H1 (cell line): ENCODE data around the gene ATG9B. TPM values are rescaled to one million over a fixed set of nuclear protein-coding genes. Genes with fewer than 3 reads are reported as not detected.

Experiments used
- CTCF ChIA-PET: fragments of 300-600 bp; sonication (Branson Sonifier 250); formaldehyde crosslinking; loops from one replicate; lab custom pipeline; 2021; ENCODE audit not compliant: partially characterized antibody; lab: Charles Lee
- POLR2A ChIA-PET: fragments of 300-600 bp; sonication (Branson Sonifier 250); formaldehyde crosslinking; loops from one replicate; lab custom pipeline; 2021; ENCODE audit warnings: inconsistent platforms; ENCODE audit not compliant: partially characterized antibody; lab: Charles Lee
- DNase-seq, 2 experiments: peaks; one replicate each; pipeline versions ENCODE4 v3.0.0 to v3.0.0-alpha.2; 2010 to 2022; ENCODE audit warnings: low spot score in 2 of 2, low read depth in 1 of 2, mixed read lengths in 1 of 2
- FAIRE-seq: peaks from 2 replicates; lab custom pipeline; 2011; peaks lifted over from hg19 to GRCh38; lab: Jason Lieb, UNC
- H2AFZ ChIP-seq: 2 replicates; pipeline ENCODE4 v1.8.1; 2012; ENCODE audit warnings: low read length, inconsistent platforms
- H2AK5ac ChIP-seq: 2 replicates; pipeline ENCODE4 v1.6.1; 2013; ENCODE audit warnings: low read depth, low read length
- H2BK120ac ChIP-seq: replicated peaks from 2 replicates; pipeline ENCODE3; 2013; ENCODE audit warnings: low read depth, low read length, inconsistent platforms
- H2BK12ac ChIP-seq: 2 replicates; pipeline ENCODE4 v1.6.1; 2013; ENCODE audit warnings: low read depth, low read length
- H2BK15ac ChIP-seq: 2 replicates; pipeline ENCODE4 v1.6.1; 2013; ENCODE audit warnings: low read length
- H2BK20ac ChIP-seq: 2 replicates; pipeline ENCODE4 v1.6.1; 2013; ENCODE audit warnings: low read length
- H2BK5ac ChIP-seq: 2 replicates; pipeline ENCODE4 v1.6.1; 2013; ENCODE audit warnings: low read depth, low read length
- H3K14ac ChIP-seq: 2 replicates; pipeline ENCODE4 v1.6.1; 2013; ENCODE audit warnings: inconsistent platforms; ENCODE audit not compliant: insufficient read length
- H3K18ac ChIP-seq: 2 replicates; pipeline ENCODE4 v1.6.1; 2013; ENCODE audit warnings: low read length; ENCODE audit errors: extremely low read depth
- H3K23ac ChIP-seq: 2 replicates; pipeline ENCODE4 v1.6.1; 2013; ENCODE audit warnings: inconsistent platforms; ENCODE audit not compliant: insufficient read length
- H3K23me2 ChIP-seq: 2 replicates; pipeline ENCODE4 v1.6.1; 2013; ENCODE audit warnings: low read depth, low read length
- H3K27ac ChIP-seq: 2 replicates; pipeline ENCODE4 v1.6.1; 2011; ENCODE audit warnings: low read depth, low read length, inconsistent platforms
- H3K27me3 ChIP-seq, 4 experiments: replicated peaks in 1 of 4; 1 replicate in 1 of 4; 2 replicates in 3 of 4; pipeline versions ENCODE4 v1.6.1 to v1.8.1; 2011 to 2013; ENCODE audit warnings: low read length in 3 of 4, mild to moderate bottlenecking in 3 of 4, inconsistent platforms in 2 of 4, mixed read lengths in 2 of 4, moderate library complexity in 1 of 4; ENCODE audit not compliant: control insufficient read depth in 3 of 4, insufficient read depth in 3 of 4; ENCODE audit errors: extremely low read depth in 1 of 4
- H3K36me3 ChIP-seq, 4 experiments: 2 replicates each; pipeline versions ENCODE4 v1.6.1 to v1.8.1; 2011 to 2013; ENCODE audit warnings: mild to moderate bottlenecking in 4 of 4, low read length in 3 of 4, moderate library complexity in 2 of 4, control low read depth in 1 of 4, inconsistent platforms in 1 of 4; ENCODE audit not compliant: insufficient read depth in 4 of 4, control insufficient read depth in 2 of 4
- H3K4ac ChIP-seq: replicated peaks from 2 replicates; pipeline ENCODE3; 2013; ENCODE audit warnings: low read length, low read depth, mixed read lengths, inconsistent platforms; ENCODE audit not compliant: insufficient read length
- H3K4me1 ChIP-seq, 4 experiments: replicated peaks in 1 of 4; 1 replicate in 1 of 4; 2 replicates in 3 of 4; pipeline versions ENCODE4 v1.6.1 to v1.8.1; 2011 to 2013; ENCODE audit warnings: low read length in 3 of 4, inconsistent platforms in 2 of 4, mixed read lengths in 1 of 4; ENCODE audit not compliant: insufficient read depth in 4 of 4, control insufficient read depth in 3 of 4
- H3K4me2 ChIP-seq, 2 experiments: 2 replicates each; pipeline versions ENCODE4 v1.6.1 to v1.8.1; 2011 to 2013; ENCODE audit warnings: low read depth in 2 of 2, low read length in 2 of 2, control low read depth in 1 of 2, inconsistent platforms in 1 of 2, mild to moderate bottlenecking in 1 of 2; ENCODE audit not compliant: insufficient read depth in 1 of 2
- H3K4me3 ChIP-seq, 4 experiments: fragments of 200-600, 300-600 bp in 1 of 4; sonication (generic), shearing (Covaris generic), sonication (Bioruptor Twin) in 1 of 4; 2 replicates each; pipeline versions ENCODE4 v1.5.1 to v1.8.1; 2011 to 2016; ENCODE audit warnings: low read length in 4 of 4, low read depth in 3 of 4, control low read depth in 2 of 4, inconsistent platforms in 2 of 4, mild to moderate bottlenecking in 2 of 4, mixed read lengths in 1 of 4, moderate library complexity in 1 of 4; ENCODE audit not compliant: insufficient read depth in 2 of 4; ENCODE audit errors: extremely low read depth in 1 of 4
- H3K56ac ChIP-seq: replicated peaks from 2 replicates; pipeline ENCODE3; 2013; ENCODE audit warnings: low read depth, mild to moderate bottlenecking, mixed read lengths, low read length, inconsistent platforms; ENCODE audit not compliant: insufficient read length
- H3K79me1 ChIP-seq: 2 replicates; pipeline ENCODE4 v1.6.1; 2013; ENCODE audit warnings: low read depth, low read length, control low read depth
- H3K79me2 ChIP-seq, 2 experiments: 2 replicates each; pipeline versions ENCODE4 v1.6.1 to v1.8.1; 2012 to 2013; ENCODE audit warnings: low read length in 2 of 2, mild to moderate bottlenecking in 2 of 2, inconsistent platforms in 1 of 2; ENCODE audit not compliant: insufficient read depth in 2 of 2, control insufficient read depth in 1 of 2
- H3K9ac ChIP-seq, 4 experiments: replicated peaks in 1 of 4; 1 replicate in 1 of 4; 2 replicates in 3 of 4; pipeline versions ENCODE4 v1.6.1 to v1.8.1; 2011 to 2013; ENCODE audit warnings: low read depth in 3 of 4, low read length in 3 of 4, control low read depth in 2 of 4, mild to moderate bottlenecking in 2 of 4, moderate library complexity in 2 of 4, inconsistent platforms in 1 of 4; ENCODE audit errors: extremely low read depth in 1 of 4
- H3K9me3 ChIP-seq, 2 experiments: 2 replicates each; pipeline versions ENCODE4 v1.6.1 to v1.8.1; 2012 to 2013; ENCODE audit warnings: mild to moderate bottlenecking in 2 of 2, moderate library complexity in 2 of 2, control low read depth in 1 of 2, inconsistent platforms in 1 of 2, low read depth in 1 of 2, low read length in 1 of 2, mixed read lengths in 1 of 2; ENCODE audit not compliant: insufficient read depth in 2 of 2
- H4K20me1 ChIP-seq, 2 experiments: replicated peaks in 1 of 2; 2 replicates each; pipeline versions ENCODE3 to v1.8.1; 2011 to 2013; ENCODE audit warnings: inconsistent platforms in 2 of 2, low read length in 2 of 2, mild to moderate bottlenecking in 1 of 2; ENCODE audit not compliant: insufficient read depth in 2 of 2, control insufficient read depth in 1 of 2
- H4K5ac ChIP-seq: 2 replicates; pipeline ENCODE4 v1.6.1; 2013; ENCODE audit warnings: low read length, low read depth, mixed read lengths, inconsistent platforms; ENCODE audit not compliant: insufficient read length
- H4K8ac ChIP-seq: 2 replicates; pipeline ENCODE4 v1.8.0; 2013; ENCODE audit warnings: mild to moderate bottlenecking, moderate library complexity, low read length, inconsistent platforms; ENCODE audit not compliant: insufficient read depth; ENCODE audit errors: extremely low read depth
- H4K91ac ChIP-seq: replicated peaks from 2 replicates; pipeline ENCODE3; 2013; ENCODE audit warnings: low read length, mixed read lengths, inconsistent platforms; ENCODE audit not compliant: insufficient read length
- CTBP2 ChIP-seq: IDR thresholded peaks from 2 replicates; pipeline ENCODE4 v1.7.0; 2011; ENCODE audit warnings: borderline replicate concordance, mild to moderate bottlenecking, moderate library complexity, mixed read lengths, low read length; ENCODE audit not compliant: insufficient read depth, insufficient read length
- RAD21 ChIP-seq, 2 experiments: IDR thresholded peaks in 1 of 2; conservative IDR thresholded peaks in 1 of 2; 2 replicates each; pipeline ENCODE4 v1.6.1; 2011; ENCODE audit warnings: low read depth in 2 of 2, low read length in 2 of 2, improper control_type of control experiment in 1 of 2, inconsistent platforms in 1 of 2, mild to moderate bottlenecking in 1 of 2, moderate library complexity in 1 of 2
- TAF1 ChIP-seq: IDR thresholded peaks from 2 replicates; pipeline ENCODE4 v1.6.1; 2011; ENCODE audit warnings: mild to moderate bottlenecking, low read depth, low read length
- WGBS, 2 experiments: shearing (Covaris generic) in 1 of 2; methylation state at CpG; one replicate each; pipeline versions ENCODE4 v1.1.6 to v1.1.7; 2013 to 2015; ENCODE audit warnings: low lambda C conversion rate in 2 of 2, mixed read lengths in 2 of 2, inconsistent platforms in 1 of 2, low coverage in 1 of 2, missing lambda C conversion rate in 1 of 2; ENCODE audit not compliant: insufficient replicate concordance in 2 of 2, insufficient coverage in 1 of 2, insufficient read length in 1 of 2; ENCODE audit errors: extremely low coverage in 1 of 2, missing lambda C conversion rate in 1 of 2; 5-methylcytosine and 5-hydroxymethylcytosine counted together
- polyA plus RNA-seq, 7 experiments: library from polyadenylated mRNA; depleted of rRNA in 3 of 7; stranded (reverse) in 5 of 7; unstranded in 2 of 7; fragments of >200 nt in 5 of 7; fragments of 200-250 nt in 2 of 7; gene quantifications; 1 replicate in 5 of 7; 2 replicates in 1 of 7; 4 replicates in 1 of 7; pipeline versions ENCODE4 v1.2.1 to v1.2.3, GENCODE V29; 2011 to 2013; ENCODE audit warnings: missing spikeins in 2 of 7, mixed read lengths in 2 of 7
- total RNA-seq: library from RNA; stranded (reverse); fragmentation: NEBNext Ultra II Directional; extraction: Animal tissue kit (Norgen Biotek cat#: 25700); gene quantifications from 2 replicates; pipeline ENCODE4 v1.2.1, GENCODE V29; 2021
- TF ChIP-seq, protein P1 (sequence below): IDR thresholded peaks from 2 replicates; pipeline ENCODE4 v1.6.1; 2012; ENCODE audit warnings: inconsistent platforms
- TF ChIP-seq, protein P2 (sequence below): IDR thresholded peaks from 2 replicates; pipeline ENCODE4 v1.6.1; 2012; ENCODE audit warnings: low read length, inconsistent platforms
- TF ChIP-seq, protein P3 (sequence below): IDR thresholded peaks from 2 replicates; pipeline ENCODE4 v1.6.1; 2011; ENCODE audit warnings: low read depth, mild to moderate bottlenecking, low read length; ENCODE audit not compliant: insufficient read depth

ATG9B gene
- total and polyA plus RNA-seq, 2 of the 8 experiments (the other 6 are each of a cell fraction or from before 2014, with no cell fraction given) = 1.4 to 2.3 TPM

DNA sequence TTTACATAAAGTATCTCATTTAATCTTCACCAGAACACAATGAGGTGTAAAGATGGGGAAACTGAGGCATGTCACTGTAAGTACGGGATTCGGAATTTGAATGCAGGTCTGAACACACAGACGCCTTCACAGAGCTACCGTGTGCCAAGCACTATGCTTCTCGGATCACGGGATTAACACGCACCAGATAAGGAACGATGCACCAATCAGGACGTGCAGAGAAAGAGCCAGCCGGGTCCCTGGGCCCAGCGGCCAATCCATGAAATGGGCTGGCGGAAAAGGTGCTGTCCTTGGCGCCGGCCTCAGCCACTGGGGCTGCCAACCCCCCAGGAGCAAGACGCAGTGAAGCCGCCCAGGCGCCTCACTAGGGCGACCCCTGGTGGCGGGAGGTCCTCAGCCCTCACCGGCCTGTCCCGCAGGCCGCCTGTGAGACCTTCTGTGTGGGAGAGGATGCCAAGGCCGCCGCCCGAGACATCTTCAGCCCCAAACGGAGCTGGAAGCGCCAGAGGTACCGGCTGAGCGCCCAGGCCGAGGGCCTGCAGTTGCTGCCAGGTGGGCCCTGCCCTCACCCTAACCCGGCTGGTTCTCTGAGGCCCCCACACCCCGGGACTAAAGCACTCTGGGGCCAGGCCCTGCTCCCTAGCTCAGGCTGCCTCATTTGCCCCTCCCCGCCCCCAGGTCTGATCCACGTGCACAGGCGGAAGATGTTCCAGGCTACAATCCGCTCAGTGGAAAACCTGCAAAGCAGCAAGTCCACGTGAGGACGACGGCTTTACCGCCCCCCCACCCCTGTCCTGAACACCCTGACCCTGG, 15.6 kb downstream of the ATG9B start:
- H3K4me3 ChIP-seq = peak overlapping the region in 1 of 4 experiments; percentile 27; a peak in 1 of 8 replicates
- no peak overlapping the region for H3K27ac ChIP-seq
- no peaks in the 10 kb centered on the region for H3K36me3 ChIP-seq
- H3K4ac ChIP-seq = no peak overlapping the region
- ChIA-PET CTCF (interaction anchor here (0.5 to 11.5 kb wide), 36 partner anchors 10 to 1407 kb away, joined by 3 to 142 read pairs (median 6); partner anchors contain the start of genes ABCB8, ATG9B, CDK5 and NOS3), POLR2A (interaction anchor here (0.8 to 2.4 kb wide), 4 partner anchors 10 to 70 kb away, joined by 3 to 16 read pairs (median 4); partner anchors contain the start of gene ABCB8)
- H3K14ac ChIP-seq = no peak overlapping the region
- H4K5ac ChIP-seq = no peak overlapping the region
- H3K9me3 ChIP-seq = no peaks in the 10 kb centered on the region
- H2BK12ac ChIP-seq = 0 out of 2 replicates have a peak overlapping the region, but pooled peaks have one; percentile 39
- no peak overlapping the region for H3K9ac ChIP-seq
- peak overlapping the region; percentile 92 for H2BK15ac ChIP-seq
- 0 out of 2 replicates have a peak overlapping the region, but pooled peaks have one; percentile 10 for H2AK5ac ChIP-seq
- DNase-seq (peak; percentile 75 to 99), FAIRE-seq (peak; percentile 13)
- H3K4me2 ChIP-seq = peak overlapping the region; percentile 1 to 43; a peak in 3 of 4 replicates
- H2BK5ac ChIP-seq = peak overlapping the region; percentile 9; the same call in 1 of the 2 replicates
- no peaks in the 10 kb centered on the region; the same call in 1 of the 2 replicates for H3K23me2 ChIP-seq
- no peaks in the 10 kb centered on the region for H3K79me1 ChIP-seq
- H3K56ac ChIP-seq = no peak overlapping the region
- H3K23ac ChIP-seq = no peak overlapping the region
- peak overlapping the region; percentile 56; the same call in 1 of the 2 replicates for H3K18ac ChIP-seq
- peak overlapping the region; percentile 12 for H2BK120ac ChIP-seq
- H4K20me1 ChIP-seq = no peaks in the 10 kb centered on the region
- no peak overlapping the region for H2BK20ac ChIP-seq
- peaks cover 0 to 28% (median 22%) of the 10 kb centered on the region in 4 experiments; a peak in 6 of 7 replicates for H3K4me1 ChIP-seq
- peak overlapping the region; percentile 86 for H4K91ac ChIP-seq
- peaks cover 0 to 3% (median 0%) of the 10 kb centered on the region in 4 experiments; a peak in 2 of 7 replicates for H3K27me3 ChIP-seq
- H3K79me2 ChIP-seq = no peaks in the 10 kb centered on the region
- peak overlapping the region; percentile 47; the same call in 1 of the 2 replicates for H2AFZ ChIP-seq
- 43% methylated on average over 31 of the region's 40 CpGs; no CpG with 5 or more reads in 1 of the 2 experiments for WGBS, 2 experiments
- peak overlapping the region; percentile 45; the same call in 1 of the 2 replicates for H4K8ac ChIP-seq
- TF ChIP-seq, protein P1, sequence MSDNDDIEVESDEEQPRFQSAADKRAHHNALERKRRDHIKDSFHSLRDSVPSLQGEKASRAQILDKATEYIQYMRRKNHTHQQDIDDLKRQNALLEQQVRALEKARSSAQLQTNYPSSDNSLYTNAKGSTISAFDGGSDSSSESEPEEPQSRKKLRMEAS = 0 out of 2 replicates have a peak, but pooled peaks have one; percentile 58
- TF ChIP-seq TAF1 = no peak
- no peak for TF ChIP-seq CTBP2
- peak; percentile 21 to 53; a peak in 3 of 4 replicates for TF ChIP-seq RAD21 (IDR thresholded peaks at IDR 0.05 in 1 of 2, conservative IDR thresholded peaks at IDR 0.05 in 1 of 2; ENCODE audit: low read depth in 2 of 2, low read length in 2 of 2)
- TF ChIP-seq, protein P2, sequence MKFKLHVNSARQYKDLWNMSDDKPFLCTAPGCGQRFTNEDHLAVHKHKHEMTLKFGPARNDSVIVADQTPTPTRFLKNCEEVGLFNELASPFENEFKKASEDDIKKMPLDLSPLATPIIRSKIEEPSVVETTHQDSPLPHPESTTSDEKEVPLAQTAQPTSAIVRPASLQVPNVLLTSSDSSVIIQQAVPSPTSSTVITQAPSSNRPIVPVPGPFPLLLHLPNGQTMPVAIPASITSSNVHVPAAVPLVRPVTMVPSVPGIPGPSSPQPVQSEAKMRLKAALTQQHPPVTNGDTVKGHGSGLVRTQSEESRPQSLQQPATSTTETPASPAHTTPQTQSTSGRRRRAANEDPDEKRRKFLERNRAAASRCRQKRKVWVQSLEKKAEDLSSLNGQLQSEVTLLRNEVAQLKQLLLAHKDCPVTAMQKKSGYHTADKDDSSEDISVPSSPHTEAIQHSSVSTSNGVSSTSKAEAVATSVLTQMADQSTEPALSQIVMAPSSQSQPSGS = no peak
- TF ChIP-seq, protein P3, sequence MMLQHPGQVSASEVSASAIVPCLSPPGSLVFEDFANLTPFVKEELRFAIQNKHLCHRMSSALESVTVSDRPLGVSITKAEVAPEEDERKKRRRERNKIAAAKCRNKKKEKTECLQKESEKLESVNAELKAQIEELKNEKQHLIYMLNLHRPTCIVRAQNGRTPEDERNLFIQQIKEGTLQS = no peak
